GM18505 (cell line): ENCODE results near the gene OXCT2.

Experiments used
- ATAC-seq: cut with Tn5 transposase; IDR thresholded peaks from one replicate; pipeline ENCODE4 v1.9.1; 2021; ENCODE audit not compliant: unreplicated experiment
- POLR2A ChIP-seq: IDR thresholded peaks from 4 replicates; pipeline ENCODE4 v1.6.1; 2011; ENCODE audit warnings: borderline replicate concordance; ENCODE audit not compliant: insufficient read depth, insufficient read length; ENCODE audit errors: extremely low read depth

Gene OXCT2

GRCh38 chr1:39762550-39763540 lies 8.3 kb downstream of the OXCT2 start:
- TF ChIP-seq POLR2A = no peak
- ATAC-seq = no peak

GRCh38 chr1:39761557-39762260 lies 9.4 kb downstream of the OXCT2 start:
- no peak for TF ChIP-seq POLR2A
- no peak for ATAC-seq

- ATAC-seq = no peak
- TF ChIP-seq POLR2A = no peak
Measured at GRCh38 chr1:39761016-39761415, 10.1 kb downstream of the OXCT2 start.

GRCh38 chr1:39760074-39761008 lies 10.8 kb downstream of the OXCT2 start:
- no peak for TF ChIP-seq POLR2A
- no peak for ATAC-seq

DNA sequence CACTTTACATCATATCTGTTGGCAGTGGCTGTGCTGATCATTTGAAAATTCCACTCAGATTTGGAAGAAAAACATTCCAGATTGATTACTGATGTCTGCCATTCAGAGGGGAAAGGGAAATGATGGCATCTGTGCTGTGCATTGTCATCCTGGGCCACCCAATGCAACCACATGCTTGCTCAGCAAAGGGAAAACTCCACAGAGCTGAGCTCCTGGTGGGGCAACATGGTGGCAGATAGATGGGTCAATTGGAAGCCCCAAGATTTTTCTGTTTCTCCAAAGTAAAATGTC lies 11.8 kb downstream of the OXCT2 start:
- TF ChIP-seq POLR2A = no peak
- ATAC-seq = no peak

GRCh38 chr1:39758556-39759435 lies 12.4 kb downstream of the OXCT2 start:
- ATAC-seq = no peak
- TF ChIP-seq POLR2A = no peak

DNA sequence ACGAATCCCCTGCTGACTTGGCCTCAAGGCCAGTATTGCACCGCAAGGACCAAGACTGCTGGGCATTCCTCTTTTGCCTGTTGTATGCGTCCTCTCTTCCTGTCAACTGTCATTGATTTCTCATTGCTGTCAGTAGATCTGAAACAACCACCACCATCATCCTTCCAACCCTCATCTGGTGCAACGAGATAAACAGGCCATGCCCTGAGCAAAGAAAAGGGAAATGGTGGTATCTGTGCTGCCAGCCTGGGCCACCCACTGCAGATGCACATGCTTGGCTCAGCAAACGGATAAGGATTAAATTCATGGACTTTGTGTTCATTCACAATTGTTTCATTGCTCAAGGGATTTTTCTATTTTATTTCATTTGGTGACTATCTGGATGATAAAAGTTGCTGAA lies 13.6 kb downstream of the OXCT2 start:
- no peak for ATAC-seq
- no peak for TF ChIP-seq POLR2A

GRCh38 chr1:39755965-39756659 lies 15.0 kb downstream of the OXCT2 start:
- ATAC-seq = no peak
- TF ChIP-seq POLR2A = no peak

DNA sequence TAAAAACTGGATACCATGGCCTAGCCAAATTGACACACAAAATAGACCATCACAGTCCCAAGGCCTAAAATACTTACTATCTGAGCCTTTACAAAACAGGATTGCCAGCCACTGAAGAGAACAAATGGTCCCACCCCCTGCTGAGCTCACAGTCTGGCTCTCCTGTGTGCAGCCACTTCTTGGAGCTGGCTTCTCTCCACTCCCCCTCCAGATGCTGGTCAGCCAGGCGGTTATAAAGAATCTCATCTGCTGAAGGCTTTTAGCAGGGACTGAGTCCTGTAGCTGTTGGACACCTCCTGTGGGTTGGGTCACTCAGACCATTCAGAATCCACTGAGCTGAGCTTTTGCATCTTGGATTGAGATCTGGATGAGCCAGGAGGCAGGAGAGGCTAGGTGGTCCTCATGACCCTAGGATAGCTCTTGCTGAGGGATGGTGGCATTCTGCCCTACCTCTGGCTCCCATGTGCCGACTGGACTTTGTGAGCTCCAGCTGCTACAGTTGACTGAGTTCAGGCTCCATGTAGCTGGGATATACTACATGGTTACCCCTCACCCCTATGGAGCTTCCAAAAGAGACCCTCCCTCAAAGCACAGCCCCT lies 16.1 kb downstream of the OXCT2 start:
- no peak for ATAC-seq
- TF ChIP-seq POLR2A = no peak

- ATAC-seq = no peak
- TF ChIP-seq POLR2A = no peak
Measured at GRCh38 chr1:39754026-39754570, 17.1 kb downstream of the OXCT2 start.
